ENCODE data around the gene DUSP18.
"Not testable (repeated sequence)": the region's sequence is repeated elsewhere in the genome, so short reads cannot be mapped to it uniquely, and the experiment has no call there.

The DUSP18 gene

GRCh38 chr22:30636226-30637077, 31.2 kb downstream of the DUSP18 start:
- DNase-seq, result no peak

- peak; percentile 86 for DNase-seq
These were observed 32.1 kb downstream of the DUSP18 start, which contains the start of gene SLC35E4 for GRCh38 chr22:30635273-30636225. TSS of gene SLC35E4 (plus strand) at chr22:30635781. CDS start at chr22:30636451, 670 bp downstream.

- peak; percentile 85 for DNase-seq
These were observed 33.0 kb downstream of the DUSP18 start for GRCh38 chr22:30634471-30635233.

- DNase-seq, result not testable (repeated sequence)
These were observed 36.2 kb downstream of the DUSP18 start for GRCh38 chr22:30631469-30631868.

- DNase-seq, result no peak
These were observed 39.2 kb downstream of the DUSP18 start for GRCh38 chr22:30628491-30628890.

- DNase-seq, result no peak
These were observed 40.2 kb downstream of the DUSP18 start for GRCh38 chr22:30627471-30627870.

- no peak for DNase-seq
These were observed 41.3 kb downstream of the DUSP18 start for GRCh38 chr22:30626413-30626812.

GRCh38 chr22:30619909-30620308, 47.8 kb downstream of the DUSP18 start:
- not testable (repeated sequence) for DNase-seq

- no peak for DNase-seq
These were observed 49.9 kb downstream of the DUSP18 start for GRCh38 chr22:30617819-30618218.

- DNase-seq, result no peak
These were observed 52.1 kb downstream of the DUSP18 start for GRCh38 chr22:30615543-30615954.

- no peak for DNase-seq
These were observed 52.8 kb downstream of the DUSP18 start for GRCh38 chr22:30614879-30615278.

GRCh38 chr22:30614268-30614667, 53.4 kb downstream of the DUSP18 start:
- no peak for DNase-seq

- no peak for DNase-seq
These were observed 54.9 kb downstream of the DUSP18 start for GRCh38 chr22:30612789-30613188.
